Ovary (tissue), 9 donors: Measurements from ENCODE around the gene KICS2. TPM values are rescaled to one million over a fixed set of nuclear protein-coding genes. Genes with fewer than 3 reads are reported as not detected.

Source experiments
- DNase-seq, 5 donors: peaks; one replicate each; pipeline ENCODE4 v3.0.0-alpha.2; 2019 to 2020
- H3K27ac ChIP-seq, 2 donors: fragments of 200-600 bp; one replicate each; pipeline versions ENCODE4 v1.5.1 to v1.8.0; 2019 to 2022
- H3K27me3 ChIP-seq: fragments of 200-600 bp; one replicate; pipeline ENCODE4 v1.8.0; 2022
- H3K36me3 ChIP-seq: fragments of 200-600 bp; sonication (generic); one replicate; pipeline ENCODE4 v1.5.1; 2019
- H3K4me1 ChIP-seq: one replicate; pipeline ENCODE4 v1.8.1; 2013; ENCODE audit warnings: mild to moderate bottlenecking, moderate library complexity; ENCODE audit not compliant: insufficient read depth
- H3K4me3 ChIP-seq: fragments of 200-600 bp; sonication (generic); one replicate; pipeline ENCODE4 v1.5.1; 2017
- H3K9me3 ChIP-seq, 2 donors: fragments of 200-600 bp in 1 of 2; sonication (generic) in 1 of 2; one replicate each; pipeline versions ENCODE4 v1.5.1 to v1.8.1; 2013 to 2019; ENCODE audit warnings: mild to moderate bottlenecking in 1 of 2, moderate library complexity in 1 of 2
- EP300 ChIP-seq: sonication (generic); formaldehyde crosslinking; IDR thresholded peaks from one replicate; pipeline ENCODE4 v1.6.1; 2017; ENCODE audit warnings: antibody characterized with exemption
- POLR2A ChIP-seq: fragments of 450-650 bp; IDR thresholded peaks from one replicate; pipeline ENCODE4 v1.6.1; 2017; ENCODE audit warnings: antibody characterized with exemption, mild to moderate bottlenecking, moderate library complexity
- WGBS, 3 donors: extraction: QIAGEN DNeasy Blood & Tissue Kit in 1 of 3; methylation state at CpG; one replicate each; pipeline versions ENCODE4 v1.1.5 to v1.1.7; 2013 to 2017; 5-methylcytosine and 5-hydroxymethylcytosine counted together
- intact Hi-C, 4 donors: fragments of 100-400 bp; cut with DNase I; formaldehyde crosslinking; loops; one replicate each; pipeline versions ENCODE4 v1.11.0 to v1.15.1; 2022 to 2023
- polyA plus RNA-seq, 2 donors: library from polyadenylated mRNA; stranded (reverse); fragments of 200-250 nt in 1 of 2; fragments of 350-450 nt in 1 of 2; fragmentation: Illumina TruSeq in 1 of 2; extraction: RNeasy Lipid Tissue Mini Kit (QIAGEN cat#74804) in 1 of 2; gene quantifications; one replicate each; pipeline ENCODE4 v1.2.3, GENCODE V29; 2013 to 2014
- total RNA-seq, 7 donors: library from RNA; depleted of rRNA in 2 of 7; stranded (reverse); fragments of >200 nt in 2 of 7; fragmentation: NEBNext Ultra II Directional in 3 of 7; extraction: Animal tissue kit (Norgen Biotek cat#: 25700) in 3 of 7; gene quantifications; one replicate each; pipeline versions ENCODE4 v1.1.0 to v1.2.4, GENCODE V29; 2016 to 2023
- TF ChIP-seq, protein P1 (sequence below), 3 donors: fragments of 450-650 bp in 2 of 3; fragments of 200-600 bp in 1 of 3; IDR thresholded peaks; one replicate each; pipeline versions ENCODE4 v1.5.1 to v1.8.0; 2016 to 2022; ENCODE audit warnings: antibody characterized with exemption in 3 of 3, mild to moderate bottlenecking in 1 of 3
- donor health status: DM: no; HTN: no; CAD: no; lungs with moderate emphysema.
- donor health status: DM: no; HTN: no; CAD: no.
- donor health status: Bipolar disorder and iron deficiency.
- donor health status: DM: yes; HTN: yes; CAD: no.
- donor health status: DM: no; HTN: no; CAD: no.
- donor health status: DM: yes; HTN: yes; CAD: no.

KICS2 gene
- total and polyA plus RNA-seq, 9 donors: 3.4 to 15.2 (median 8.1) TPM

DNA sequence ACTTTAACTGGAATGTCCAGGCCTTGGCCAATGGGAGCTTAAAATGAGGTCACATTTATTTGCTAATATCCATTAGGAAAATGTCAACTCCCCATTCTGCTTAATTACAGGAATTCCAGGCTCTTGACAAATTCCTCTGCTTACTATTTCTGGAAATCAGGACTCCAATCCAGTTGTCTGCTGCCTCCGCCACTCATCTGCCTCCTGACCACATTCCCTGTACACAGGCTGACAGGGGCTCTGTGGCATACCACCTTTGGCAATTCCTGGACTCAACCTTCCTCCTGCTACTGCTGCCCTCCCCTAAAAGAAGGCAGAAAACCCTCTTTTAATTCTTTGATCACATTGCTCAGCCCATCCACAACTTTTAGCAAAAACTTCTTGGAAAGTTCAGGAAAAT, 37.9 kb downstream of the KICS2 start:
- Histone ChIP-seq H3K9me3 (no peaks in the 10 kb centered on the region), H3K27me3 (no peaks in the 10 kb centered on the region), H3K36me3 (no peaks in the 10 kb centered on the region), H3K4me1 (no peaks in the 10 kb centered on the region), H3K27ac (no peak overlapping the region), H3K4me3 (no peak overlapping the region)
- no peak for DNase-seq
- TF ChIP-seq POLR2A: no peak
- 92 to 100% (median 95%) methylated on average over 1 of the region's 1 CpG for WGBS, 3 donors
- intact Hi-C loops: loop anchor here in 3 of 4 donors (5.0 to 10.0 kb wide), 5 partner anchors 51 to 342 kb away; partner anchors contain the start of gene SRGAP1 (in 1 of the 3)

DNA sequence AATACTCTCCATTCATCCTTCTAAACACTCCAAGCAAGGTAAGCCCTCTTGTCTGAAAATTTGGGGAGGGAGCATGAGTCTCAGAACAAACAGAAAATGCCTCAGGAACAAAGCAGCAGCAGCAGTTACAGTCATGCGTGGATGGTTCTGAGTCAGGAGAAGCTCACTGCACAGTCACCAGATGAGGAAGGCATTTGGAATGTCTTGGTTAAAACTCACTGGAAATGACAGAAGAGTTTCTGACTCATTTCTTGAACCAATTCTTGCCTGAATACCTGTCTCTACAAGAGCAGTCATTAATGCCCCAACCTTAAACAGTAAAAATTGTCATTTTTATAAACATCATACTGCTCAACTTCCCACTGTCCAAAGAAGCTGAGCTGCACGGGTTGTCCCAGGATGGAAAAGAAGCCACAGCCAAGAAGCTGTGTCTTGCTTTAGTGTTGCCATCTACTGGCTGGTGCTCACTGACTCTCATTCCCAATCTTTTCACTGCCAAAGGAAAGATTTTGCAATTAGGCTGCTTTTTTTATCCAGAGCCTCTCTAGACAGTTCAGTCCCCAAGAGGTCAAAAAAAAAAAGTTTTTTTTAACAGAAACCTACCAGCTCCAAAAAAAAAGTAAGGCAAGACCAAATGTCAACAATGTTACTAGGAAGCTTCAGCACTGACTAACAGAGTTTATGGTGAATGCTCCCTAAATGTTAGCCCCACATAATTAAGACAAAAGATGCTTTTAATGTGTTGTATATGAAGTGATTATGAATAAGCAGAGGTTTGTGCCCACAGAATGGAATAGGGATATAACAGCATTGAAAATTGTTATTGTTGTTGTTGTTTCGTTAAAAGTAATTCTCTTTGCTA, 40.4 kb downstream of the KICS2 start:
- H3K27ac ChIP-seq: peak overlapping the region in 1 of 2 donors; percentile 1
- TF ChIP-seq EP300: no peak
- TF ChIP-seq, protein P1, sequence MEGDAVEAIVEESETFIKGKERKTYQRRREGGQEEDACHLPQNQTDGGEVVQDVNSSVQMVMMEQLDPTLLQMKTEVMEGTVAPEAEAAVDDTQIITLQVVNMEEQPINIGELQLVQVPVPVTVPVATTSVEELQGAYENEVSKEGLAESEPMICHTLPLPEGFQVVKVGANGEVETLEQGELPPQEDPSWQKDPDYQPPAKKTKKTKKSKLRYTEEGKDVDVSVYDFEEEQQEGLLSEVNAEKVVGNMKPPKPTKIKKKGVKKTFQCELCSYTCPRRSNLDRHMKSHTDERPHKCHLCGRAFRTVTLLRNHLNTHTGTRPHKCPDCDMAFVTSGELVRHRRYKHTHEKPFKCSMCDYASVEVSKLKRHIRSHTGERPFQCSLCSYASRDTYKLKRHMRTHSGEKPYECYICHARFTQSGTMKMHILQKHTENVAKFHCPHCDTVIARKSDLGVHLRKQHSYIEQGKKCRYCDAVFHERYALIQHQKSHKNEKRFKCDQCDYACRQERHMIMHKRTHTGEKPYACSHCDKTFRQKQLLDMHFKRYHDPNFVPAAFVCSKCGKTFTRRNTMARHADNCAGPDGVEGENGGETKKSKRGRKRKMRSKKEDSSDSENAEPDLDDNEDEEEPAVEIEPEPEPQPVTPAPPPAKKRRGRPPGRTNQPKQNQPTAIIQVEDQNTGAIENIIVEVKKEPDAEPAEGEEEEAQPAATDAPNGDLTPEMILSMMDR (IDR thresholded peaks at IDR 0.05): peak; percentile 50 to 72 (median 68)
- no peak for TF ChIP-seq POLR2A
- 23 to 29% (median 27%) methylated on average over 3 of the region's 3 CpGs for WGBS, 3 donors
- intact Hi-C loops: loop anchor here in 3 of 4 donors (5.0 to 10.0 kb wide), 5 partner anchors 53 to 339 kb away; partner anchors contain the start of gene SRGAP1 (in 1 of the 3)
- H3K36me3 ChIP-seq: no peaks in the 10 kb centered on the region
- no peaks in the 10 kb centered on the region for H3K27me3 ChIP-seq
- H3K9me3 ChIP-seq: no peaks in the 10 kb centered on the region
- H3K4me1 ChIP-seq: peaks cover 1% of the 10 kb centered on the region
- H3K4me3 ChIP-seq: no peak overlapping the region
- peak; percentile 42 to 71 (median 52) for DNase-seq

DNA sequence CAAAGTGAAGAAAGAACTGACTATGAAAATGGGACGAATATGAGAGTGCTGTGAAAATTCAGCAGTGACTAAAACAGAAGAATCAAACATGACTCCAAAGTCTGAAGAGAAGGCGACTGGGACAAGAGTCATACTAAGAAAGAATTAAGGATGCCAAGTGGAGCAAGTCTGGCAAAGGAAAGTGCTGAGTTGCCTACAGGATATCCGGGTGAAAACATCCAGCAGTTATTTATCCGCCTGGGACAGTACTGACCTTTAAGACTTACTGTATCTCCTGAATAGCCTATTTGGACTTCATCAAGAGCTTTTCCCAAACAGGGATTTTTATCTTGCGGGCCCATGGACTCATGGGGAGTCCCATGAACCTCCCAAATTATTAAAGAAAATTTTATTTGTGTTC, 41.1 kb downstream of the KICS2 start:
- Histone ChIP-seq H3K4me1 (peaks cover 1% of the 10 kb centered on the region), H3K27ac (no peak overlapping the region), H3K27me3 (no peaks in the 10 kb centered on the region), H3K36me3 (no peaks in the 10 kb centered on the region), H3K9me3 (no peaks in the 10 kb centered on the region), H3K4me3 (no peak overlapping the region)
- TF ChIP-seq EP300 (no peak), POLR2A (no peak)
- TF ChIP-seq, protein P1 (IDR thresholded peaks at IDR 0.05): no peak
- 52 to 62% (median 60%) methylated on average over 5 of the region's 5 CpGs for WGBS, 3 donors
- intact Hi-C loops: loop anchor here in 3 of 4 donors (5.0 to 10.0 kb wide), 5 partner anchors 54 to 339 kb away; partner anchors contain the start of gene SRGAP1 (in 1 of the 3)
- no peak for DNase-seq

DNA sequence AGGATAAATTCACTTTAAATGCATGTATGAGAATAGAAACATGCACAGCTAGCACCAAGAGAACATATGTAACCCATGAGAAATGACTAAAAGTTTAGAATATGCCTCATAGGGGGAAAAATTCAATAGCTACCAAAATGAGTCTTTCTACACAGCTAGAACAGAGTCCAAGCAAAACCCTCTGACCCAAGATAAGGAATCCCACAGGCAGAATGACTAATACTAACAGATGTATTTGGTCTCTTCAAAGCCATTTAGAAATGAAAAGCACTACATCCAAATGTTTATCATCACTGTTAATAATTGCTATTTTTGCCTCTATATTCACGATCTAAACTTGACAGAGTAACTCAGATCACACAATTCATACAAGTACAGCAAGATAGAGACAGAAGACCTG, 44.0 kb downstream of the KICS2 start:
- H3K4me3 ChIP-seq: no peak overlapping the region
- no peak overlapping the region for H3K27ac ChIP-seq
- no peaks in the 10 kb centered on the region for H3K9me3 ChIP-seq
- no peak for DNase-seq
- no peaks in the 10 kb centered on the region for H3K36me3 ChIP-seq
- intact Hi-C loops: loop anchor here in 2 of 4 donors (2.0 kb wide), 2 partner anchors 329 to 333 kb away; partner anchors contain the start of gene SRGAP1 (in 1 of the 2)
- TF ChIP-seq, protein P1 (IDR thresholded peaks at IDR 0.05): no peak
- no peak for TF ChIP-seq POLR2A
- no peak for TF ChIP-seq EP300
- peaks cover 1% of the 10 kb centered on the region for H3K4me1 ChIP-seq
- WGBS, 3 donors: 6 to 10% (median 7%) methylated on average over 1 of the region's 1 CpG
- H3K27me3 ChIP-seq: no peaks in the 10 kb centered on the region

DNA sequence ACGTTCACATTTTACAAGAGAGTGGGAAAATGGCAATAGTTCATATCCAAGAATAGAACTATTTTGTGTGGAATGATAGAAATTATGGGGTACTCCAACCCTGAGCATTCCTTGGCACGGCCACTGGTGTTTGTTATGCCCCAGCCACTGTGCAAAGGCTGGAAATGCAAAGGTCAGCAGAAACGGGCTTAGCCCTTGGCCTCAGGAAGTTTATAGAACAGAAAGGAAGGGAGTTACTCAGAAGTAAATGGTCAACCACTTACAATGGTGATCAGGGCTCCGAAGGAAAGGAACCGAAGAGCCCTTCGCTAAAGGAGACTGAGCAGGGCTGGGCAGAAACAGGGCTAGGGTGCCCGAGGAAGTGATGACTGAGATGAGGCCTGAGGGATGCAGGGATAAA, 45.1 kb downstream of the KICS2 start:
- Histone ChIP-seq H3K4me3 (no peak overlapping the region), H3K27me3 (no peaks in the 10 kb centered on the region), H3K4me1 (peaks cover 1% of the 10 kb centered on the region), H3K9me3 (no peaks in the 10 kb centered on the region), H3K27ac (no peak overlapping the region), H3K36me3 (no peaks in the 10 kb centered on the region)
- intact Hi-C loops: no loop called here
- no peak for DNase-seq
- TF ChIP-seq POLR2A (no peak), EP300 (no peak)
- TF ChIP-seq, protein P1 (IDR thresholded peaks at IDR 0.05): no peak
- whole genome bisulfite sequencing, 3 donors: 64 to 71% (median 68%) methylated on average over 7 of the region's 7 CpGs
